ENCODE results near the gene AGPAT1. TPM values are rescaled to one million over a fixed set of nuclear protein-coding genes. Genes with fewer than 3 reads are reported as not detected.

AGPAT1 gene
- total RNA-seq, 1 donor from 2014 or later: 43.0 TPM

GRCh38 chr6:32177183-32177787 is 1.4 kb upstream of the AGPAT1 start:
- TF ChIP-seq, protein P1, sequence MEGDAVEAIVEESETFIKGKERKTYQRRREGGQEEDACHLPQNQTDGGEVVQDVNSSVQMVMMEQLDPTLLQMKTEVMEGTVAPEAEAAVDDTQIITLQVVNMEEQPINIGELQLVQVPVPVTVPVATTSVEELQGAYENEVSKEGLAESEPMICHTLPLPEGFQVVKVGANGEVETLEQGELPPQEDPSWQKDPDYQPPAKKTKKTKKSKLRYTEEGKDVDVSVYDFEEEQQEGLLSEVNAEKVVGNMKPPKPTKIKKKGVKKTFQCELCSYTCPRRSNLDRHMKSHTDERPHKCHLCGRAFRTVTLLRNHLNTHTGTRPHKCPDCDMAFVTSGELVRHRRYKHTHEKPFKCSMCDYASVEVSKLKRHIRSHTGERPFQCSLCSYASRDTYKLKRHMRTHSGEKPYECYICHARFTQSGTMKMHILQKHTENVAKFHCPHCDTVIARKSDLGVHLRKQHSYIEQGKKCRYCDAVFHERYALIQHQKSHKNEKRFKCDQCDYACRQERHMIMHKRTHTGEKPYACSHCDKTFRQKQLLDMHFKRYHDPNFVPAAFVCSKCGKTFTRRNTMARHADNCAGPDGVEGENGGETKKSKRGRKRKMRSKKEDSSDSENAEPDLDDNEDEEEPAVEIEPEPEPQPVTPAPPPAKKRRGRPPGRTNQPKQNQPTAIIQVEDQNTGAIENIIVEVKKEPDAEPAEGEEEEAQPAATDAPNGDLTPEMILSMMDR (IDR thresholded peaks at IDR 0.05; ENCODE audit: borderline replicate concordance): no peak
- intact Hi-C loops (cut with micrococcal nuclease): no loop called here
- Histone ChIP-seq H3K36me3 (peaks cover 22% of the 10 kb centered on the region), H3K27me3 (ENCODE audit: low read depth) (no peaks in the 10 kb centered on the region), H3K4me1 (peaks cover 70% of the 10 kb centered on the region), H3K9me3 (replicated peaks) (no peaks in the 10 kb centered on the region), H3K27ac (replicated peaks) (peak overlapping the region; percentile 97), H3K4me3 (peak overlapping the region; percentile 93)
- DNase-seq: no peak

- intact Hi-C loops (cut with micrococcal nuclease): no loop called here
- DNase-seq: no peak
- H3K4me1 ChIP-seq: peaks cover 63% of the 10 kb centered on the region
- H3K9me3 ChIP-seq (replicated peaks): no peaks in the 10 kb centered on the region
- H3K4me3 ChIP-seq: peak overlapping the region; percentile 93
- no peaks in the 10 kb centered on the region for H3K27me3 ChIP-seq (ENCODE audit: low read depth)
- H3K27ac ChIP-seq (replicated peaks): peak overlapping the region; percentile 97
- peaks cover 21% of the 10 kb centered on the region for H3K36me3 ChIP-seq
- TF ChIP-seq, protein P1 (IDR thresholded peaks at IDR 0.05; ENCODE audit: borderline replicate concordance): no peak
Measured at GRCh38 chr6:32176476-32177182, 745 bp upstream of the AGPAT1 start.

DNA sequence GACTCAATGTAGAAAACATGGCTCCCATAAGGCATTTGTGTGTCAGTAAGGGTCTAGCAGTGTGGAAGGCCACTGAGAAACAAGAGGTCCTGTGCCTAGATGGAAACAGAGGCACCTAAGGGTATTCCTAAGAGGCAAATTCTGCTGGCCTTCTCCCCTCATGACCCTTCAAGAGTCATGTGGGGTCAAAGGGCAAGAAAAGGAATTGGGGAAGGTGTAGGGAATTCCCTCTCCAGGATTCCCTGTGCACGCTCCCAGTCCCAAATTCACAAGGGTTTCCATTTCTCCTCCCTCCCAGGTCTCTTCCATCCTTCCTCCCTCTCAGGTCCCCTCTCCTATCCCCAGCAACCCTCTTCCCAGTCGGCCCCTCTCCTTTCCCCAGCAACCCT is 568 bp downstream of the AGPAT1 start:
- Histone ChIP-seq H3K36me3 (peaks cover 18% of the 10 kb centered on the region), H3K9me3 (replicated peaks) (no peaks in the 10 kb centered on the region), H3K4me3 (peak overlapping the region; percentile 93), H3K27ac (replicated peaks) (peak overlapping the region; percentile 97), H3K27me3 (ENCODE audit: low read depth) (no peaks in the 10 kb centered on the region), H3K4me1 (peaks cover 53% of the 10 kb centered on the region)
- DNase-seq: no peak
- TF ChIP-seq, protein P1 (IDR thresholded peaks at IDR 0.05; ENCODE audit: borderline replicate concordance): no peak
- intact Hi-C loops (cut with micrococcal nuclease): no loop called here

DNA sequence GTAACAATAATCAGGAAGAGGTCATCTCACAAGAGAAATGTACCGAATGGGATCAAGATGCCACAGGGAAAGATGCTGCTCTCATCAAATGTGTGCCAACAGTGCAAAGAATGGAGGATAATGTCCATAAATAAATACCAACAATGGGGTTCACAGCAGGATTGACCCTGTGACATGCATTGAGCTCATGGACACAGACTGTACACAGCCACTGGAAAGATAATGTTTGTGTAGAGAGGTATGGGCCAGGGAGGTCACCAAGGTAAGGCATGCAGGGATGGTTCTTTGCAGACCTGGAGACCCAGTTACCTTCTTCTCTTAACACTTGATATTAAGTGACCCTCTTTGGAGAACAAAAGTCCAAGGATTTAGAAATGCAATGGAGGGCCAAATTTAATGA is 1.5 kb downstream of the AGPAT1 start:
- Histone ChIP-seq H3K9me3 (replicated peaks) (no peaks in the 10 kb centered on the region), H3K27me3 (ENCODE audit: low read depth) (no peaks in the 10 kb centered on the region), H3K27ac (replicated peaks) (no peak overlapping the region), H3K4me1 (peaks cover 44% of the 10 kb centered on the region), H3K4me3 (no peak overlapping the region), H3K36me3 (peaks cover 16% of the 10 kb centered on the region)
- TF ChIP-seq, protein P1 (IDR thresholded peaks at IDR 0.05; ENCODE audit: borderline replicate concordance): no peak
- intact Hi-C loops (cut with micrococcal nuclease): no loop called here
- DNase-seq: no peak

DNA sequence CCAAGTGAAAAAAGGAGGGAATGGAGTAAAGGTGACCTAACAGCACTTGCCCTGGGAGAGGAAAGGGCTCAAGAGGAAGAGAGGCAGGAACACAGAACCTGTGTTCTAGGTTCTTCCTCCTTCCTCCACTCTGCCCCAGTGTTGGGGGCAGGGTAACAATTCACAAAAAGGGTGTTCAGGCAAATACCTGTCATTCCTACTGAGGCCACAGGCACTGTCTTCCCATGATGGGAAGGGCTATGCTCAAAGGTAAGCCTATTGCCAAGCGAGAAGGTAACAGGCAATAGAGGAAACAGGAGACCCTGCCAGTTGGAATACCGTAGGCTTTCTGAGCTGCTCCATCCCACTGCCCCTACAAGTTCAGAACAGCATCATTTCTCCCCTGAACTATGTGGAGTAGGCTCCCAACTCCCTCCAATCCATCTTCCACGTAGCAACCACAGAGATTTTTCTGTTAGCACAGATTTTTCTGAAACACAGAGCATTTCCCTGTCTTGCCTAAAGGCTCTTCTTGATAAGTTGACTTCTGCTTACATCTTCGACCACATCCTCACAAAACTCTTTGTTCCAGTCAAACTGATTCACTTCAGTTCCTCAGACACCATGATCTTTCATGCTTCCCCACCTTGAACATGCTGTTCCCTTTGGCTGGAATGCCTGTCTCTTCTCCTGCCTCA is 2.7 kb downstream of the AGPAT1 start:
- Histone ChIP-seq H3K27ac (replicated peaks) (no peak overlapping the region), H3K27me3 (ENCODE audit: low read depth) (no peaks in the 10 kb centered on the region), H3K4me3 (no peak overlapping the region), H3K4me1 (peaks cover 34% of the 10 kb centered on the region), H3K9me3 (replicated peaks) (no peaks in the 10 kb centered on the region), H3K36me3 (peaks cover 22% of the 10 kb centered on the region)
- intact Hi-C loops (cut with micrococcal nuclease): no loop called here
- TF ChIP-seq, protein P1 (IDR thresholded peaks at IDR 0.05; ENCODE audit: borderline replicate concordance): no peak
- no peak for DNase-seq
